Measurements from ENCODE around the gene SLC22A31. TPM values are rescaled to one million over a fixed set of nuclear protein-coding genes. Genes with fewer than 3 reads are reported as not detected.
A peak's percentile ranks its signal among the peaks of the same experiment; 100 is the strongest.

Gene SLC22A31
- total and polyA plus RNA-seq, 2 donors (not counting 3 experiments of a cell fraction or from before 2014, with no cell fraction given), result 1.0 TPM; not detected in 1

DNA sequence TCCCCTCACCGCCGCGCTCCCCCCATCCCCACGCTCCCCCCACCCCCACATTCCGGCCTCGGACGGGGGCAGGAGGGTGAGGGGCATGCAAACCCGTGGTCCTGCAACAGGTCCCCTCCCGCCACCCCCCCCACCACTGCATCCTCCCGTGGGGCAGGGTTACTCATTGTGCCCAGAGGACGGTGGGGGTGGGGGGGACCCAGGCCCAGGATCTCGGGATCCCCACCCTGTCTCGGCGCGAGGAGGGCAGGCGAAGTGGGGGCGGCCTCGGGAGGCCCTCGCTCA lies 8.5 kb downstream of the SLC22A31 start:
- Histone ChIP-seq H3K9me1 (replicated peaks; ENCODE audit: control insufficient read depth, extremely low read depth, insufficient read depth, low read length) (no peaks in the 10 kb centered on the region), H3K4me3 (replicated peaks in 1 of 3; ENCODE audit: insufficient read depth in 1 of 3, low read depth in 1 of 3, low read length in 3 of 3) (peak overlapping the region; percentile 15 to 40 (median 33)), H3K4me1 (ENCODE audit: control insufficient read depth, extremely low read depth, insufficient read depth, low read length) (no peaks in the 10 kb centered on the region), H2AFZ (ENCODE audit: low read depth, low read length) (peak overlapping the region; percentile 96), H4K20me1 (replicated peaks; ENCODE audit: control insufficient read depth, extremely low read depth, insufficient read depth, low read length) (no peaks in the 10 kb centered on the region), H3K79me2 (ENCODE audit: control insufficient read depth, insufficient read depth, low read length) (no peaks in the 10 kb centered on the region), H3K36me3 (ENCODE audit: control insufficient read depth in 2 of 2, extremely low read depth in 1 of 2, insufficient read depth in 2 of 2, low read length in 2 of 2) (no peaks in the 10 kb centered on the region), H3K4me2 (ENCODE audit: insufficient read depth, low read length) (peak overlapping the region; percentile 63), H3K9me3 (replicated peaks; ENCODE audit: control insufficient read depth, insufficient read depth, low read length) (no peaks in the 10 kb centered on the region), H3K27ac (ENCODE audit: insufficient read depth, low read depth, low read length) (no peak overlapping the region), H3K9ac (replicated peaks; ENCODE audit: extremely low read depth, insufficient read depth, low read length) (peak overlapping the region; percentile 19), H3K27me3 (ENCODE audit: control insufficient read depth in 2 of 2, insufficient read depth in 2 of 2, low read length in 2 of 2) (no peaks in the 10 kb centered on the region)
- DNase-seq (ENCODE audit: low read depth, low spot score) (no peak), FAIRE-seq (no peak)
- no TSS peak for BruUV-seq (replicated peaks)
- intact Hi-C loops (cut with micrococcal nuclease), result loop anchor here (1.0 kb wide), 1 partner anchor 21 kb away; the partner anchor contains the start of gene CDH15
- POLR2A ChIA-PET, result no interaction called here
- CTCF ChIA-PET, result no interaction called here
- TF ChIP-seq, protein P1, sequence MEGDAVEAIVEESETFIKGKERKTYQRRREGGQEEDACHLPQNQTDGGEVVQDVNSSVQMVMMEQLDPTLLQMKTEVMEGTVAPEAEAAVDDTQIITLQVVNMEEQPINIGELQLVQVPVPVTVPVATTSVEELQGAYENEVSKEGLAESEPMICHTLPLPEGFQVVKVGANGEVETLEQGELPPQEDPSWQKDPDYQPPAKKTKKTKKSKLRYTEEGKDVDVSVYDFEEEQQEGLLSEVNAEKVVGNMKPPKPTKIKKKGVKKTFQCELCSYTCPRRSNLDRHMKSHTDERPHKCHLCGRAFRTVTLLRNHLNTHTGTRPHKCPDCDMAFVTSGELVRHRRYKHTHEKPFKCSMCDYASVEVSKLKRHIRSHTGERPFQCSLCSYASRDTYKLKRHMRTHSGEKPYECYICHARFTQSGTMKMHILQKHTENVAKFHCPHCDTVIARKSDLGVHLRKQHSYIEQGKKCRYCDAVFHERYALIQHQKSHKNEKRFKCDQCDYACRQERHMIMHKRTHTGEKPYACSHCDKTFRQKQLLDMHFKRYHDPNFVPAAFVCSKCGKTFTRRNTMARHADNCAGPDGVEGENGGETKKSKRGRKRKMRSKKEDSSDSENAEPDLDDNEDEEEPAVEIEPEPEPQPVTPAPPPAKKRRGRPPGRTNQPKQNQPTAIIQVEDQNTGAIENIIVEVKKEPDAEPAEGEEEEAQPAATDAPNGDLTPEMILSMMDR (IDR thresholded peaks at IDR 0.05; ENCODE audit: extremely low read depth in 1 of 2, insufficient read depth in 1 of 2, low read depth in 1 of 2, low read length in 2 of 2), result no peak
- no peak for TF ChIP-seq FOS (IDR thresholded peaks at IDR 0.05; ENCODE audit: borderline replicate concordance, insufficient read depth, low read length)
- TF ChIP-seq POLR2AphosphoS5 (IDR thresholded peaks at IDR 0.05; ENCODE audit: insufficient read depth, low read depth, low read length), result no peak
- no peak for TF ChIP-seq GATA2 (IDR thresholded peaks at IDR 0.05; ENCODE audit: insufficient read depth, insufficient read length, low read depth, low read length)
- TF ChIP-seq JUN (IDR thresholded peaks at IDR 0.05; ENCODE audit: borderline replicate concordance, insufficient read depth, insufficient read length, low read depth), result no peak
- TF ChIP-seq MYC (IDR thresholded peaks at IDR 0.05; ENCODE audit: low read depth, low read length), result no peak
- no peak for TF ChIP-seq EZH2 (IDR thresholded peaks at IDR 0.05; ENCODE audit: borderline replicate concordance, low read depth, low read length, severe bottlenecking)
- TF ChIP-seq POLR2A (IDR thresholded peaks at IDR 0.05; ENCODE audit: low read depth, low read length), result no peak
- TF ChIP-seq, protein P2, sequence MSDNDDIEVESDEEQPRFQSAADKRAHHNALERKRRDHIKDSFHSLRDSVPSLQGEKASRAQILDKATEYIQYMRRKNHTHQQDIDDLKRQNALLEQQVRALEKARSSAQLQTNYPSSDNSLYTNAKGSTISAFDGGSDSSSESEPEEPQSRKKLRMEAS (IDR thresholded peaks at IDR 0.05; ENCODE audit: insufficient read depth, insufficient read length), result no peak
- dilution Hi-C loops (cut with MboI; ENCODE audit: extremely low pct_ligation_motif_present, low sequenced_read_pairs), result no loop called here

Data from endothelial cell of umbilical vein (primary cell).